Fibroblast of lung (primary cell): ENCODE measurements around the gene HDHD3.

Source experiments
- CTCF ChIP-seq, 2 donors: IDR thresholded peaks in 1 of 2; conservative IDR thresholded peaks in 1 of 2; 1 replicate in 1 of 2; 2 replicates in 1 of 2; pipeline ENCODE4 v1.5.1; 2011 to 2012; ENCODE audit warnings: low read length in 2 of 2, control low read depth in 1 of 2, inconsistent platforms in 1 of 2, low read depth in 1 of 2, mild to moderate bottlenecking in 1 of 2
- EZH2 ChIP-seq: IDR thresholded peaks from 2 replicates; pipeline ENCODE4 v1.5.1; 2012; ENCODE audit warnings: low read length, control low read depth, mild to moderate bottlenecking; ENCODE audit errors: missing control alignments

GRCh38 chr9:113343732-113344231 lies 33.0 kb downstream of the HDHD3 start:
- TF ChIP-seq EZH2 = no peak
- TF ChIP-seq CTCF (conservative IDR thresholded peaks at IDR 0.05 in 1 of 2, IDR thresholded peaks at IDR 0.05 in 1 of 2; ENCODE audit: low read depth in 1 of 2, low read length in 2 of 2) = no peak
